ENCODE results near the gene RFK. TPM values are rescaled to one million over a fixed set of nuclear protein-coding genes. Genes with fewer than 3 reads are reported as not detected.
"Not testable (repeated sequence)": the region's sequence is repeated elsewhere in the genome, so short reads cannot be mapped to it uniquely, and the experiment has no call there.

RFK gene
- total RNA-seq, 1 donor from 2014 or later, result 16.3 TPM

GRCh38 chr9:76366275-76366674 lies 28.0 kb downstream of the RFK start:
- Mint-ChIP-seq H3K9me3 (no peaks in the 10 kb centered on the region), H3K4me1 (no peaks in the 10 kb centered on the region), H3K36me3 (ENCODE audit: low read depth) (no peaks in the 10 kb centered on the region), H3K4me3 (no peak overlapping the region), H3K27me3 (ENCODE audit: low read depth) (no peaks in the 10 kb centered on the region), H3K27ac (ENCODE audit: unreplicated experiment) (no peak overlapping the region)
- DNase-seq (ENCODE audit: low read depth, low spot score), result no peak
- TF ChIP-seq CTCF (conservative IDR thresholded peaks at IDR 0.05), result no peak

GRCh38 chr9:76365028-76365427 lies 29.2 kb downstream of the RFK start:
- Mint-ChIP-seq H3K4me3 (no peak overlapping the region), H3K9me3 (no peaks in the 10 kb centered on the region), H3K27me3 (ENCODE audit: low read depth) (no peaks in the 10 kb centered on the region), H3K4me1 (no peaks in the 10 kb centered on the region), H3K27ac (ENCODE audit: unreplicated experiment) (no peak overlapping the region), H3K36me3 (ENCODE audit: low read depth) (no peaks in the 10 kb centered on the region)
- no peak for DNase-seq (ENCODE audit: low read depth, low spot score)
- no peak for TF ChIP-seq CTCF (conservative IDR thresholded peaks at IDR 0.05)

- Mint-ChIP-seq H3K36me3 (ENCODE audit: low read depth) (no peaks in the 10 kb centered on the region), H3K4me1 (no peaks in the 10 kb centered on the region), H3K4me3 (no peak overlapping the region), H3K27me3 (ENCODE audit: low read depth) (no peaks in the 10 kb centered on the region), H3K27ac (ENCODE audit: unreplicated experiment) (no peak overlapping the region), H3K9me3 (no peaks in the 10 kb centered on the region)
- DNase-seq (ENCODE audit: low read depth, low spot score), result no peak
- no peak for TF ChIP-seq CTCF (conservative IDR thresholded peaks at IDR 0.05)
Measured at GRCh38 chr9:76363032-76363395, 31.2 kb downstream of the RFK start.

- not testable (repeated sequence) for H3K4me3 Mint-ChIP-seq; H3K27me3 Mint-ChIP-seq (ENCODE audit: low read depth); H3K4me1 Mint-ChIP-seq; H3K9me3 Mint-ChIP-seq; H3K27ac Mint-ChIP-seq (ENCODE audit: unreplicated experiment); DNase-seq (ENCODE audit: low read depth, low spot score); H3K36me3 Mint-ChIP-seq (ENCODE audit: low read depth)
Measured at GRCh38 chr9:76362332-76363031, 31.7 kb downstream of the RFK start.

GRCh38 chr9:76359766-76360165 lies 34.5 kb downstream of the RFK start:
- Mint-ChIP-seq H3K27me3 (ENCODE audit: low read depth) (no peaks in the 10 kb centered on the region), H3K4me3 (no peak overlapping the region), H3K36me3 (ENCODE audit: low read depth) (no peaks in the 10 kb centered on the region)

More at GRCh38 chr9:76359766-76360165, 34.5 kb downstream of the RFK start:
- no peaks in the 10 kb centered on the region for H3K9me3 Mint-ChIP-seq
- DNase-seq (ENCODE audit: low read depth, low spot score), result no peak
- no peak for TF ChIP-seq CTCF (conservative IDR thresholded peaks at IDR 0.05)
- H3K27ac Mint-ChIP-seq (ENCODE audit: unreplicated experiment), result no peak overlapping the region
- no peaks in the 10 kb centered on the region for H3K4me1 Mint-ChIP-seq
